Measurements from ENCODE around the gene PTPN14. TPM values are rescaled to one million over a fixed set of nuclear protein-coding genes. Genes with fewer than 3 reads are reported as not detected.

The PTPN14 gene
- total RNA-seq, 1 experiment from 2014 or later, result 76.4 TPM

- no peak overlapping the region for H3K4me2 ChIP-seq (ENCODE audit: insufficient read depth, insufficient read length, low read length)
Measured at GRCh38 chr1:214349008-214349407, 202.4 kb downstream of the PTPN14 start.

More at GRCh38 chr1:214349008-214349407, 202.4 kb downstream of the PTPN14 start:
- no peak overlapping the region for H3K23ac ChIP-seq (ENCODE audit: insufficient read length, low read depth, low read length)
- no peak overlapping the region for H2BK120ac ChIP-seq (ENCODE audit: low read depth, low read length, poor library complexity, severe bottlenecking)
- no peak for DNase-seq
- Mint-ChIP-seq H3K27ac (peak overlapping the region in 2 of 3 experiments; percentile 89 to 95; a peak in 4 of 7 replicates), H3K4me3 (peak overlapping the region in 1 of 2 experiments; percentile 28; a peak in 1 of 5 replicates), H3K4me1 (peaks cover 14 to 15% of the 10 kb centered on the region in 2 experiments), H3K36me3 (ENCODE audit: insufficient read depth in 1 of 3, low read depth in 3 of 3) (peaks cover 17 to 56% (median 45%) of the 10 kb centered on the region in 3 experiments), H3K27me3 (ENCODE audit: low read depth) (no peaks in the 10 kb centered on the region), H3K9me3 (peaks cover 8 to 14% of the 10 kb centered on the region in 2 experiments; a peak in 4 of 5 replicates)
- H3K79me1 ChIP-seq (ENCODE audit: insufficient read depth, low read depth, low read length, poor library complexity, severe bottlenecking), result no peaks in the 10 kb centered on the region
- H2BK12ac ChIP-seq (ENCODE audit: insufficient read length, low read depth, low read length), result no peak overlapping the region
- H2AK5ac ChIP-seq (ENCODE audit: insufficient read length, low read length), result no peak overlapping the region
- H3K79me2 ChIP-seq (ENCODE audit: insufficient read depth, low read length), result no peaks in the 10 kb centered on the region
- H3K9ac ChIP-seq (ENCODE audit: extremely low read depth, insufficient read length, low read length), result no peak overlapping the region
- no peak overlapping the region for H4K91ac ChIP-seq (ENCODE audit: insufficient read length, low read depth, low read length)
- TF ChIP-seq, protein P1, sequence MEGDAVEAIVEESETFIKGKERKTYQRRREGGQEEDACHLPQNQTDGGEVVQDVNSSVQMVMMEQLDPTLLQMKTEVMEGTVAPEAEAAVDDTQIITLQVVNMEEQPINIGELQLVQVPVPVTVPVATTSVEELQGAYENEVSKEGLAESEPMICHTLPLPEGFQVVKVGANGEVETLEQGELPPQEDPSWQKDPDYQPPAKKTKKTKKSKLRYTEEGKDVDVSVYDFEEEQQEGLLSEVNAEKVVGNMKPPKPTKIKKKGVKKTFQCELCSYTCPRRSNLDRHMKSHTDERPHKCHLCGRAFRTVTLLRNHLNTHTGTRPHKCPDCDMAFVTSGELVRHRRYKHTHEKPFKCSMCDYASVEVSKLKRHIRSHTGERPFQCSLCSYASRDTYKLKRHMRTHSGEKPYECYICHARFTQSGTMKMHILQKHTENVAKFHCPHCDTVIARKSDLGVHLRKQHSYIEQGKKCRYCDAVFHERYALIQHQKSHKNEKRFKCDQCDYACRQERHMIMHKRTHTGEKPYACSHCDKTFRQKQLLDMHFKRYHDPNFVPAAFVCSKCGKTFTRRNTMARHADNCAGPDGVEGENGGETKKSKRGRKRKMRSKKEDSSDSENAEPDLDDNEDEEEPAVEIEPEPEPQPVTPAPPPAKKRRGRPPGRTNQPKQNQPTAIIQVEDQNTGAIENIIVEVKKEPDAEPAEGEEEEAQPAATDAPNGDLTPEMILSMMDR (conservative IDR thresholded peaks at IDR 0.05), result no peak
- H3K23me2 ChIP-seq (ENCODE audit: insufficient read length, low read depth, low read length, poor library complexity, severe bottlenecking), result no peaks in the 10 kb centered on the region
- no peak overlapping the region for H3K14ac ChIP-seq (ENCODE audit: insufficient read depth, low read length)
- no peak overlapping the region for H2BK5ac ChIP-seq (ENCODE audit: insufficient read length, low read length)
- no peak overlapping the region for H3K56ac ChIP-seq (ENCODE audit: insufficient read length, low read depth, low read length)
- WGBS (ENCODE audit: extremely low coverage, insufficient read length, low lambda C conversion rate), result no CpG with 5 or more reads among the region's 5 CpGs
- no peak overlapping the region for H2BK15ac ChIP-seq (ENCODE audit: low read depth, low read length)
- no peak overlapping the region for H4K8ac ChIP-seq (replicated peaks; ENCODE audit: insufficient read length, low read depth, low read length)
- H3K27me3 ChIP-seq (ENCODE audit: insufficient read depth, low read length), result no peaks in the 10 kb centered on the region
- H4K20me1 ChIP-seq (ENCODE audit: control insufficient read depth, insufficient read depth, insufficient read length), result no peaks in the 10 kb centered on the region
- no peaks in the 10 kb centered on the region for H3K9me3 ChIP-seq (ENCODE audit: control insufficient read depth, low read depth, low read length)
- no peak overlapping the region for H3K4ac ChIP-seq (ENCODE audit: low read depth, low read length)
- H2AFZ ChIP-seq (ENCODE audit: low read length), result no peak overlapping the region
- no peak overlapping the region for H4K5ac ChIP-seq (ENCODE audit: insufficient read length, low read depth, low read length)
- no peak overlapping the region for H3K18ac ChIP-seq (ENCODE audit: insufficient read length, low read depth, low read length)
- H3K27ac ChIP-seq (ENCODE audit: insufficient read length, low read depth, low read length), result no peak overlapping the region
- H3T11ph ChIP-seq (ENCODE audit: low read length), result no peak overlapping the region
- H3K4me1 ChIP-seq (ENCODE audit: insufficient read depth, low read length), result peaks cover 7% of the 10 kb centered on the region; the same call in 1 of the 2 replicates
- H2BK20ac ChIP-seq (ENCODE audit: low read depth, low read length, poor library complexity, severe bottlenecking), result no peak overlapping the region
